GM19395 (cell line): Measurements from ENCODE around the gene MDN1.

Source experiments
- ATAC-seq: cut with Tn5 transposase; IDR thresholded peaks from one replicate; pipeline ENCODE4 v1.9.1; 2021; ENCODE audit warnings: mild to moderate bottlenecking, moderate library complexity; ENCODE audit not compliant: unreplicated experiment

Gene MDN1

DNA sequence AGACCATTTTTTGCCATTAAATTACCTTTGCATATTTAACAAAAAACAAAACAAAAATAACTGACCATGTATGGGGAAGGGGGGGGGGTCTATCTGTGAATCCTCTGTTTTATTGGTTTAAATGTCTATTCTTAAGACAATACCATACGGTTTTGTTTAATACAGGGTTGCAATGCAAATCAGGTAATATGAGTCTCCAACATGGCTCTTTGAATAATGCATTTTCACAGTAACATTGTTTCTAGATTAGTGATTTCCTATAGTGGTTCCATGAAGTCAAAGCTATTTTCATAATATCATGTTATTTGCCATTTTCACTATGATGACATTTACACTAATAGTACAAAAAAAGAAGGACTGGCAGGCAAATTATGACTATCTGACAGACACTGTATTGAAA is 116.3 kb downstream of the MDN1 start:
- no peak for ATAC-seq

- ATAC-seq, result no peak
These were observed 117.2 kb downstream of the MDN1 start for GRCh38 chr6:89702349-89702748.

GRCh38 chr6:89695667-89696066 is 123.9 kb downstream of the MDN1 start:
- no peak for ATAC-seq

DNA sequence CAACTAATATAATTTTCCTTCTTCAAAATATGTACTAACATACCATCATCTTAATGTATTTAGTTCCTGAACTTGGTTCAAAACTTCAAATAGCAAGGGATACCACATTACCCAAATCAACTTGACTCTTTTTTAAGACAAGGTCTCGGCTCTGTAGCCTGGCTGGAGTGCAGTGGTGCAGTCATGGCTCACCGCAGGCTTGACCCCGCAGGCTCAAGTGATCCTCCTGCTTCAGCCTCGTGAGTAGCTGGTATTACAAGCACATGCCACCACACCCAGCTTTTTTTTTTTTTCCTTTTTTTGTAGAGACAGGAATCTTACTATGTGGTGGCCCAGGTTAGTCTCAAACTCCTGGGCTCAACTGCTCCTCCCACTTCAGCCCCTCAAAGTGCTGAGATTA is 125.2 kb downstream of the MDN1 start:
- no peak for ATAC-seq

DNA sequence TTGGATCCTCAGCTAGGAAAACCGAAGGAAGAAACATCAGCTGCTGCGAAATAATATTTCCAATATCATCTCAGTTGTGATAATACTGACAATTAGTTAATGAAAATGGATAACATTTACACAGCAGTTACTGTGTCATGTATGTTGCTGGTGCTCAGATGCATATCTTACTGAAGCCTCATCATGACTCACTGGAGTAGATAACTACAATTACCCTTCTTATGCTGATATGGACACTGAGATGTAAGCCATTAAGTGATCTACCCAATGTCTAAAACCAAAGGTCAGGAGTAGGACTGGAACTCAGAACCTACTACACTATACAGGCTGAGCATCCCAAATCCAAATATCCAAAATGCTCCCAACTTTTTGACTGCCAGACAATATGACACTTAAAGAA is 126.4 kb downstream of the MDN1 start:
- ATAC-seq, result no peak

DNA sequence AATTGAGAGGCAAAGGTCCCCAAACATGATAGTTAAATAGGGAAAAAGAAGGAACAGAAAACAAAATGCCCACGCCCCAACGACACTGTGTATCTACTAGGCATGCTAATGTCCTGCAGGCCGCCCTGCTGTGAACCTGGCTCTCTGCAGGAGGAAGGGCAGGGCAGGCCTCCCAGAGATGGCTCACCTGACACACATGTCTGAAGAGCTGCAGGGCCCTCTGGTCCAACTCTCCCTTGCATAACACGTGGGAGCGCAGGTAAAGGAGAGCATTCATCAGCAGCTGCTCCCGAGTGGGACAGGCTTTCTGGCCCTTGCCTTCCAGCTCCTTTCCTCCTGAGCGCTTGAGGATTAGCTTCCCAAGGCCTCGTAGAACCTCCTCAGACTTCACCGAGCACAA is 127.3 kb downstream of the MDN1 start:
- ATAC-seq, result no peak

DNA sequence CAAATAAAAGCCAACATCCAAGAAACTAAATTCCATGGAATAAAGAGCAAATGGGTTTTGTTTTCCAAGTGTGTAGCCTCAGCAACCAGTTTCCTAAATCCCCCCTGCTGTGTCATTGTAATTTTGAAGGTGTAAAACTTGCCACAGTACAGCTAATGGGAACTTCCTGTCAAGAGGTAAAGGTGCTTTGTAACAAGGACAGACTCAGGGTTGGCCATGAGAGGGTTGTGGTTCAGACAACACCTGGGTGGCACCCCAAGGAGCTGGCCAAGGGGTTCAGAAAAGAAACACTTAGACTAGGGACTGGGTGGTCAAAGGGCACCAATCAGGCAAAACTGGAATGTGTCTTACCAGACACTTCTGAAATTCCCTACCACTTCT is 128.7 kb downstream of the MDN1 start:
- no peak for ATAC-seq

DNA sequence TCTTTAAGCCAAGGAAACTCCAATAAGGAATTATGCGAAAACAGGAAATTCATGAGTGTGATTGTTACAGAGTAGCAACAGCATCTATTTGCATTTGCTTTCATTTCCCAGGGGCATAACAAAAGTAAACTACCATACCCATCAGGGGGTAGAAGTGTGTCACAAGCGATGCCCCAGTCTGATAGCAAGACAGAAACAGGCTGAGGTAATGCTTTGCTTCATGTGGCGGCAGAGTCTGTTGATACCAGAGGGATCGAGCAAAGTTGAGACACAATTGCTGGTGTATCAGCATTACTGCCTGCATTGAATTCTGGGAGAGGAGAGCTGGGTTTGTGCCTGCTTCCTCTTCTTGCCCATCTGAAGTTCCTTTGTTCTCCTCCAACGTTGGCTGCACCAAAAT is 129.9 kb downstream of the MDN1 start:
- ATAC-seq, result no peak

DNA sequence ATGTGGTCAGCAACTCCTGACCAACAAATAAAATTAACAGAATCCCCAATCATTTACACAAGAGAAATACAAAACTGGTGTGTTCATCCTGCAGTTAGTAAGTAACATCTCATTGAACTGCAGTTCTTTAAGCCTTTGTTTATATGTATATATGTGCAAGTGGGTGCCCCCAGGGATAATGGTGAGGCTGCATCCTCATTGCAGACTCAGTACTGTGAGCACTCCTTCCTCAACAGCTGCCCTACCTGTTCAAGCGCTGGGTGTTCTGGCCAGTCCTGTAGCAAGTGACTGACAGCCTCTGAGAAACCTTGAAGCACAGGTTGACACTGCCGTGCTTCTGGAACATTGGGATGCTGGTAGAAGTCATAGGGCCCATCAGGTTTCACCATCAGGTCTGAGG is 131.3 kb downstream of the MDN1 start:
- no peak for ATAC-seq

DNA sequence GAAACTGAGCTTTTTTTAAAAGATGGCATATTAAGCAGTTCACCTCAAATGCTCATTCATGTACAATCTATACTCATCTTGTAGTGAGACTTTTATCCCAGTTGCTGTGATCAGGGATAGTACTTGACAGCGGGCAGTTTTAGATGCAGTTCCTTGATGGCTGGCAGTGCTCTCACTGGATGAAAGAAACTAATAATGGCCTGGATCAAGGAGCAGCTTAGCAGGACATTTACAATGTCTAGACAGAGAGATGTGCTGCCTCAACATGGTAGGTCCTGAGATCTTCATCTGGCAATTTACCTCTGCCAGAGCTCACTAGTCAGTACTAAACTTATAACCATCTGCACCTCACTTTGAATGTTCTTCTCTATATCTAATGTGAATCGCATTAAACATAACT is 134.3 kb downstream of the MDN1 start:
- ATAC-seq, result no peak

- ATAC-seq, result no peak
These were observed 136.6 kb downstream of the MDN1 start for GRCh38 chr6:89682991-89683390.

GRCh38 chr6:89681983-89682564 is 137.5 kb downstream of the MDN1 start:
- no peak for ATAC-seq

DNA sequence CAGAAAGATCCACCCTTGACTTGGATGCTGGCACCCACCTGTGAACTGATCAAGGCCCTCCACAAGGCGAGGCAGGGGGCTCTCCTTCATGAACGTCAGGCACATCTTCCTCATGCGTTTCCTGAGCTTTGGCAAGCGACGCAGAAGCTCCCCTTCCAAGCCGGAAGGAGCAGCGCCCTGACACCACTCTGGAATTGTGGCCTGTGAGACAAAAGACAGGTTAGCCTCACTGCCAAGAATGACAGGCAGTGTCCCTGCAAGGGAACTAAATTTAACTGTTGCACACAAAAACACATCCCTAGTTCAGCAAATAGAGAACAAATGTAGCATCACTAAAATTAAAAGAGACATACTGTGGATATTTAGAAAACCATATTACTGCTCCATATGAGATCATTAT is 139.0 kb downstream of the MDN1 start:
- ATAC-seq, result no peak

- no peak for ATAC-seq
These were observed 139.4 kb downstream of the MDN1 start for GRCh38 chr6:89680150-89680549.

GRCh38 chr6:89679215-89680120 is 140.1 kb downstream of the MDN1 start:
- ATAC-seq, result no peak

DNA sequence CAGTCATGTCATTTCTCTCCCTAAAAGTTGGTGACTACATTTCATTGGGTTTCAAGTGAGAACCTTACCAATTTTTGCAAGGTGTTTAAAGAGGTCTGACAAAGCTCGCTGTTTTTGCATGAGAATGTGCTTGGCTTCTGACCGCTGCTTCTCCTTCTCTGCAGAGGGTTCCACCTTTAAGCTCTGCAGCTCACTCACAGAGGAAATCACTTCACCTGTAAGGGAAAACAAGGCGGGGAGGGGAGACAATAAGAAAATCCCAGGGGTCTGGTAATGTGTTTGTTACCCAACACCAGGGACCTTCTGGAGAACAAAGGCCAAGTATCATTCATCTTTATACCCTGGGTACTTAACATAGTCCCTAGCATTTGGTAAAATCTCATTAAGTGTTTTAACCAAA is 141.1 kb downstream of the MDN1 start:
- no peak for ATAC-seq

- ATAC-seq, result no peak
These were observed 143.4 kb downstream of the MDN1 start for GRCh38 chr6:89675949-89676748.

DNA sequence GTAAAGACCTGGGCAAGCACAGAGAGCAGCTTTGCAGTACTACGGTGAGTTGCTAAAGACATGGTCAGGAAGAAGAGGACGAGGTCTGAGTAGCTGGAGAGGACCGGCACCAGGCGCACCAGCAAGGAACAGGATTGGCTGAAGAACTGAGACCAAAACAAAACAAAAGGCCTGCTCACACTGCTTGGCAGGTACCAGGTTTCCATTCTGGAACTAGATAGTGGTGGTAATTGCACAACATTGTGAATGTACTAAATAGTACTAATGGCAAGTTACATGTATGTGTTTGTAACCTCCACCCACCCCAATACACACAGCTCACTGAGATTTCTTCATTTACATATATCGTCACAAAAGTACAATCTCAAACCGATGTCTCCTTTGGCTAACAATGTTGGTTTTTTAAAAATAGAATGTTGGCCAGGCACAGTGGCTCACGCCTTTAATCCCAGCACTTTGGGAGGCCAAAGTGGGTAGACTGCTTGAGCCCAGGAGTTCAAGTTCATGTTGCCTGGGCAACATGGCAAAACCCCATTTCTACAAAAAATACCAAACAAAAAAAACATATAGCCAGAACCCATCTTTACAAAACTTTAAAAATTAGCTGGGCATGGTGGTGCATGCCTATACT is 148.5 kb downstream of the MDN1 start:
- ATAC-seq, result no peak

DNA sequence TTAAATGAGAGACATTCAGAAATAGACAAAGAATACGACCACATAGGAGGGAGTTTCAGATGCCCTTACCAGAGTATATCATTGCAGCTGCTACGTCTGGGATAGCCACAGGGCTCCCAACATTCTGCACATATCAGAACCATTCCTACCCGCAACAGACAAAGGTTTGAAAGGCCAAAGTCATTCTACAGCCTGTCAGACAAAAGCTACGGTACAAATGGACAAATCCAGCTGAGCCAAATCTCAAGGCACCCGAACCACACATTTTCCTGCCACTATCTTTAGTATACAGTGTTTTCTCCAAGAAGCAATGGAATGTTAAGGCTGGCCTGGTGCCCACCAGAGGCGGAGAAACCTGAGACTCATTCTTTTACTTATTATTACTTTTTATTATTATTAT is 150.6 kb downstream of the MDN1 start:
- ATAC-seq, result no peak

GRCh38 chr6:89667872-89668556 is 151.6 kb downstream of the MDN1 start:
- ATAC-seq, result no peak
